GM21367 (cell line): ENCODE measurements around the gene FOXR2.

Experiments used
- ATAC-seq: cut with Tn5 transposase; IDR thresholded peaks from one replicate; pipeline ENCODE4 v1.9.1; 2021; ENCODE audit not compliant: unreplicated experiment

FOXR2 gene, protein sequence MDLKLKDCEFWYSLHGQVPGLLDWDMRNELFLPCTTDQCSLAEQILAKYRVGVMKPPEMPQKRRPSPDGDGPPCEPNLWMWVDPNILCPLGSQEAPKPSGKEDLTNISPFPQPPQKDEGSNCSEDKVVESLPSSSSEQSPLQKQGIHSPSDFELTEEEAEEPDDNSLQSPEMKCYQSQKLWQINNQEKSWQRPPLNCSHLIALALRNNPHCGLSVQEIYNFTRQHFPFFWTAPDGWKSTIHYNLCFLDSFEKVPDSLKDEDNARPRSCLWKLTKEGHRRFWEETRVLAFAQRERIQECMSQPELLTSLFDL

DNA sequence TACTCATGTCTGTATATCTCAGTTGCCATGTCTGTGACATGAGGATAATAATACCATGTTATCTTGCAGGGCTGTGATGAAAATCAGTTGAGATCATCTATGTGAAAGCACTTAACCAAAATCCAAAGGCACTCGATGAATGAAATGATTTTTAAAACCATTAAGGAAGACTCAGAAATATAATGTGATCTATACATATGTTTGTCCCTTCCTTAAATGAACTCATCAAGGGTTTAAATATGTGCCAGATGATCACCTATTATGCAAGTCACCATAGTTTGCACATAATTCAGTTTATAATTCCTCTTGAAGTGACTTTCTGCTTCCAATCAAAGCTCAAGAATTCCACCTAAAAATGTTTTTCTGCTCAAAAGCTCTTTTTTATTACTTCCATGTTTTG, at the start of gene FOXR2:
FOXR2 (plus strand) TSS at position 301 of the 400 bp plus-strand sequence. CDS start 312 bp downstream, outside the sequence.
- no peak for ATAC-seq

- no peak for ATAC-seq
Measured at GRCh38 chrX:55579115-55579514, 44.1 kb upstream of the FOXR2 start.

DNA sequence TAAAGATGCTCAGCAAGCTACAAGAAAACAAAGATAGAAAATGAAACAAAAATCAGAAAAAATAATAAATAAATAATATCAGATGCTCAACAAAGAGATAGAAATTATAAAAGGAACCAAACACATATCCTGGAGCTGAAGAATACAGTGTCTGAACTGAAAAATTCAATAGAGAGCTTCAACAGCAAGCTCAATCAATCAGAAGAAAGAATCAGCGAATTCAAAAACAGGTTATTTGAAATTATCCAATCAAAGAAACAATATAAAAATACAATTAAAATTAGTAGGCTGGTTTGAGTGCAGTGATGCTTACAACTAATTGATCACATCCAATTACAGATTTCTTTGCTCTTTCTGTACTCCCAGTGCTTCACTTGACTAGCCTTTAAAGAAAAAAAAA, 40.8 kb upstream of the FOXR2 start:
- ATAC-seq = no peak

- no peak for ATAC-seq
Measured at GRCh38 chrX:55593296-55593695, 29.9 kb upstream of the FOXR2 start.

GRCh38 chrX:55593756-55594257, 29.4 kb upstream of the FOXR2 start:
- ATAC-seq = no peak

GRCh38 chrX:55598333-55598732, 24.9 kb upstream of the FOXR2 start:
- ATAC-seq = no peak

DNA sequence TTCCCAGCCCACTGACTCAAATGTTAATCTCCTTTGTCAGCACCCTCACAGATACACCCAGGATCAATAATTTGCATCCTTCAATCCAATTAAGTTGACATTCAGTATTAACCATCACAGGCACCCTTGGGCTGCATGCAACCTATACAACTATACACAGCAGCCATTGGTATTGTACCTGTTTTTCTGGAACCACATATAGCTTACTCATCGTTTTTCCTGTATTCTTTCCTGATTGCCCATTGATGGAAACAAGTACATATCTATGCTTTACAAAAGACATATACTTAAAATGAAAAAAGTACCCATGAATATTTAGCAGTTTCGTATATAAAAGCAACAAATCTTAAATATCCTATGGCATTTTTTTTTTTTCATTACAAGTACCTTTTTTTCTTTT, 3.7 kb upstream of the FOXR2 start:
- no peak for ATAC-seq

- ATAC-seq = no peak
Measured at GRCh38 chrX:55624403-55624802, 1.2 kb downstream of the FOXR2 start.

DNA sequence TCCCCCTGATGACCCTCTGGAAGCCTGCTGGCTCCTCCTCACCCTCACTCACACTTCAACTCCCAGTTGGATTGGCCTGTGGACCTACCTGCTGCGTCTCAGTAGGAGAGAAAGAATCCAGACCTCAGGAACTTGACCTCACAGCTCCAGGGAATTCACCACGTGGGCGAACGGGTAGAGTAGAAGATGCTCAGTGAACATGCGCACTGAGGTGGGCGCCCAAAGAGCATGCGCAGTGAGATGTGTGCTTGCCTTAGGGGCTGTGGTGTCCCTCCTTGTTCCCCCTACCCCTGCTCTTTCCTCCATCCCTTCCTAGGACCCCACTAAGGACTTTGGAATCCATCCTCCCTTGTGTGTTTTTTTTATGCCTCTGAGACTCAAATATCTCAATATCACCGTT, 12.9 kb downstream of the FOXR2 start:
- ATAC-seq = no peak

GRCh38 chrX:55638933-55639332, 15.7 kb downstream of the FOXR2 start:
- ATAC-seq = no peak

DNA sequence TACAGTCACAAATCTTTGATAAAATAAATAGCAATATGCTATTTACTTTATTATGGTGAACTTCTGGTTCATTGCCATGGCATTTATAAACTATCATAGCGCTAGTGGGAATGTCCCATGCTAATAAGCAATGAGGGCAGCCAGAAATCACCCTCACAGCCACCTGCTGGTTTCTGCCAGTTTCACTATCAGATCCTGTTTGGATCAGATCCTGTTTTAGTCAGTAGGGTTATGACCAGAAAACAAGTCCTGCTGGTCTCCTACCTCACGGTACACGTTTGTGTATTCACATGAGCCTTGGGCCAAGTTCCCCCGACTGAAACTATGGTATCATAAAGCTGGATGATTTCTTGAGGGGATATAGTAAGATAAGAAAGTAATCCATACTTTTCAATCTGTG, 17.7 kb downstream of the FOXR2 start:
- peak; percentile 59 for ATAC-seq

DNA sequence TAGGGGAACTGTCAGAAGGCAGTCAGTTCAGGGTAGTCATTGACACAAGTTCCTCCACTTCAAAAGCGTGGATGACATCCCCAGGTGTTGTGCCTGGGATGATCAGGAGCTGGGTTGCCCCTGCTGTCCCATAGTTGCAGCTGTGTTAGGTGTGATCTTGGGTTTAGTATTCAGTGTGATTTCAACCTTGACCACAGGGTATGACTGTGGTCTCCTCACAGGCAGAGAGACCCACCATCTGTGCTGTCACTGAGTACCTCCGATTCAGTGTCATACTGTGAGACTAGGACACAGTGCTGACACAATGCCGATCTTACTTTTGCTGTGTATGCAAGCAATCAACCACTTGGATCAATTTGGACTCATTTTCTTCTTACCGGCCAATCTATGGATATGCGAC, 25.2 kb downstream of the FOXR2 start:
- peak; percentile 48 for ATAC-seq

DNA sequence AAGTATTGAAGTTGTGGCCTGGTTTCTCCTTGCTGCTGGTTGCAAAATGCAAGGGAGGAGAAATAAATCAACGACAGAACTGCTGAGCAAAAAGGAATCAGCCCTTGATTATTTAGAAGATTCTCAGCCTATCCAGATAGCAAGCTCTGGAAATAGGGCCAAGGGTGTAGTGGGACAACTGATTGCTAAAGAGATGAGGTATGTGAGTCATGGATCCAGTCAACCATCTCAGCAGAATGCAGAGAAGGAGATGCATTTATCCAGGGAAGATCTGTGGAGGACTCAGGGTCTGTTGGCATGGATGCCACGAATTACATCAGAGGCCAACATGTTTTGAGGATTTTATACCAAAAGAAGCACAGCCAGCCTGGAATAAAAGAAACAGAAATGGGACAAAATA, 36.7 kb downstream of the FOXR2 start:
- ATAC-seq = no peak

- no peak for ATAC-seq
Measured at GRCh38 chrX:55663584-55663983, 40.4 kb downstream of the FOXR2 start.

GRCh38 chrX:55668084-55668483, 44.9 kb downstream of the FOXR2 start:
- ATAC-seq = no peak
